WTC11 (cell line): ENCODE measurements around the gene GAB2. TPM values are rescaled to one million over a fixed set of nuclear protein-coding genes. Genes with fewer than 3 reads are reported as not detected.

Experiments used
- ATAC-seq: fragments of 200-7000 bp; cut with Tn5 transposase; 2 replicates; pipeline ENCODE4 v1.10.0; 2021; ENCODE audit warnings: mild to moderate bottlenecking, moderate library complexity
- CTCF ChIA-PET: fragments of 300-600 bp; sonication (Branson Sonifier 250); formaldehyde crosslinking; loops from one replicate; lab custom pipeline; 2021; ENCODE audit warnings: antibody characterized with exemption; lab: Charles Lee
- POLR2A ChIA-PET: fragments of 350-600 bp; sonication (Branson Sonifier 250); formaldehyde crosslinking; loops from one replicate; lab custom pipeline; 2021; ENCODE audit warnings: antibody characterized with exemption; lab: Charles Lee
- DNase-seq: peaks from one replicate; pipeline ENCODE4 v3.0.0; 2021; ENCODE audit warnings: low spot score
- H3K27ac Mint-ChIP-seq: 2 replicates; pipeline ENCODE4 v1.8.0; 2021; ENCODE audit warnings: mixed read lengths
- H3K27me3 Mint-ChIP-seq: 2 replicates; pipeline ENCODE4 v1.8.0; 2021; ENCODE audit warnings: low read depth, mild to moderate bottlenecking, moderate library complexity, mixed read lengths
- H3K36me3 Mint-ChIP-seq: 2 replicates; pipeline ENCODE4 v1.8.0; 2021; ENCODE audit warnings: mixed read lengths
- H3K4me1 Mint-ChIP-seq: 2 replicates; pipeline ENCODE4 v1.8.0; 2022; ENCODE audit warnings: mixed read lengths
- H3K4me3 Mint-ChIP-seq: 2 replicates; pipeline ENCODE4 v1.8.0; 2021; ENCODE audit warnings: mild to moderate bottlenecking, moderate library complexity, mixed read lengths
- H3K9me3 Mint-ChIP-seq: 2 replicates; pipeline ENCODE4 v1.8.0; 2021; ENCODE audit warnings: mixed read lengths
- AR ChIP-seq: fragments of 250-450 bp; sonication (Bioruptor Pico); IDR thresholded peaks from 2 replicates; pipeline ENCODE4 v1.9.0; 2021; ENCODE audit warnings: mild to moderate bottlenecking
- ARID4B ChIP-seq: sonication (generic); formaldehyde crosslinking; IDR thresholded peaks from 2 replicates; pipeline ENCODE4 v1.8.0; 2023; ENCODE audit warnings: missing genetic modification reagents, mild to moderate bottlenecking, borderline replicate concordance
- ATF1 ChIP-seq: sonication (generic); formaldehyde crosslinking; IDR thresholded peaks from 2 replicates; pipeline ENCODE4 v1.8.1; 2023; ENCODE audit warnings: mild to moderate bottlenecking, moderate library complexity, missing genetic modification reagents
- ATF6 ChIP-seq: sonication (generic); formaldehyde crosslinking; IDR thresholded peaks from 2 replicates; pipeline ENCODE4 v1.8.1; 2023; ENCODE audit warnings: mild to moderate bottlenecking, missing genetic modification reagents
- CBFB ChIP-seq: sonication (generic); formaldehyde crosslinking; IDR thresholded peaks from 2 replicates; pipeline ENCODE4 v1.8.1; 2022; ENCODE audit warnings: mild to moderate bottlenecking, low read depth, missing genetic modification reagents
- ELF4 ChIP-seq: sonication (generic); formaldehyde crosslinking; IDR thresholded peaks from 2 replicates; pipeline ENCODE4 v1.8.1; 2022; ENCODE audit warnings: low read depth, mild to moderate bottlenecking, moderate library complexity, missing genetic modification reagents
- EMX1 ChIP-seq: fragments of 250-450 bp; sonication (Bioruptor Pico); IDR thresholded peaks from 2 replicates; pipeline ENCODE4 v1.8.0; 2021; ENCODE audit warnings: mild to moderate bottlenecking
- ETV6 ChIP-seq: sonication (generic); formaldehyde crosslinking; IDR thresholded peaks from 2 replicates; pipeline ENCODE4 v1.8.1; 2022; ENCODE audit warnings: mild to moderate bottlenecking, missing genetic modification reagents
- FOXJ3 ChIP-seq: sonication (generic); formaldehyde crosslinking; IDR thresholded peaks from 2 replicates; pipeline ENCODE4 v1.9.0; 2021; ENCODE audit warnings: missing genetic modification reagents, mild to moderate bottlenecking, borderline replicate concordance
- FOXK1 ChIP-seq: sonication (generic); formaldehyde crosslinking; IDR thresholded peaks from 2 replicates; pipeline ENCODE4 v1.8.0; 2022; ENCODE audit warnings: mild to moderate bottlenecking, moderate library complexity, missing genetic modification reagents
- GABPB1 ChIP-seq: sonication (generic); formaldehyde crosslinking; IDR thresholded peaks from 2 replicates; pipeline ENCODE4 v1.8.1; 2023; ENCODE audit warnings: mild to moderate bottlenecking, missing genetic modification reagents
- GRHL2 ChIP-seq: fragments of 250-450 bp; sonication (Bioruptor Pico); IDR thresholded peaks from 2 replicates; pipeline ENCODE4 v1.8.0; 2022; ENCODE audit warnings: mild to moderate bottlenecking, moderate library complexity; ENCODE audit not compliant: insufficient replicate concordance, severe bottlenecking
- MAX ChIP-seq: sonication (generic); formaldehyde crosslinking; IDR thresholded peaks from 2 replicates; pipeline ENCODE4 v1.8.0; 2022; ENCODE audit warnings: mild to moderate bottlenecking, missing genetic modification reagents
- MXD4 ChIP-seq: fragments of 250-450 bp; sonication (Bioruptor Pico); IDR thresholded peaks from 2 replicates; pipeline ENCODE4 v1.8.0; 2021; ENCODE audit warnings: mild to moderate bottlenecking, moderate library complexity, borderline replicate concordance
- NFATC4 ChIP-seq: fragments of 250-450 bp; sonication (Bioruptor Pico); IDR thresholded peaks from 2 replicates; pipeline ENCODE4 v1.9.0; 2021; ENCODE audit warnings: mild to moderate bottlenecking
- NFE2L1 ChIP-seq: sonication (generic); formaldehyde crosslinking; IDR thresholded peaks from 2 replicates; pipeline ENCODE4 v1.8.1; 2023; ENCODE audit warnings: missing genetic modification reagents
- NR2C2 ChIP-seq: sonication (generic); formaldehyde crosslinking; IDR thresholded peaks from 2 replicates; pipeline ENCODE4 v1.8.0; 2022; ENCODE audit warnings: mild to moderate bottlenecking, missing genetic modification reagents
- OVOL2 ChIP-seq: fragments of 250-450 bp; sonication (Bioruptor Pico); IDR thresholded peaks from 2 replicates; pipeline ENCODE4 v1.9.0; 2021; ENCODE audit warnings: mild to moderate bottlenecking, borderline replicate concordance
- PRDM15 ChIP-seq: sonication (generic); formaldehyde crosslinking; IDR thresholded peaks from 2 replicates; pipeline ENCODE4 v1.8.0; 2022; ENCODE audit warnings: missing genetic modification reagents
- ZNF396 ChIP-seq: fragments of 250-450 bp; sonication (Bioruptor Pico); IDR thresholded peaks from 2 replicates; pipeline ENCODE4 v1.8.0; 2021; ENCODE audit warnings: mild to moderate bottlenecking, moderate library complexity, borderline replicate concordance
- total RNA-seq: library from RNA; stranded (reverse); gene quantifications from 3 replicates; pipeline ENCODE4 v1.2.3, GENCODE V29; 2021

GAB2 gene
- total RNA-seq, 1 experiment from 2014 or later, result 10.6 TPM

GRCh38 chr11:78295991-78296930 is 121.4 kb downstream of the GAB2 start:
- Mint-ChIP-seq H3K4me3 (no peak overlapping the region), H3K27me3 (no peaks in the 10 kb centered on the region), H3K4me1 (no peaks in the 10 kb centered on the region), H3K27ac (no peak overlapping the region), H3K36me3 (no peaks in the 10 kb centered on the region), H3K9me3 (peaks cover 3% of the 10 kb centered on the region; the same call in 1 of the 2 replicates)
- TF ChIP-seq EMX1 (CRISPR knock-in tag), result no peak
- TF ChIP-seq AR (CRISPR knock-in tag), result no peak
- TF ChIP-seq ATF6, result no peak
- no peak for TF ChIP-seq NFATC4 (CRISPR knock-in tag)
- no peak for TF ChIP-seq ZNF396
- no peak for TF ChIP-seq ELF4
- TF ChIP-seq MXD4 (CRISPR knock-in tag), result no peak
- no peak for TF ChIP-seq ETV6 (CRISPR knock-in tag)
- TF ChIP-seq GABPB1, result no peak
- no peak for TF ChIP-seq FOXK1 (CRISPR knock-in tag)
- no peak for TF ChIP-seq MAX (CRISPR knock-in tag)
- TF ChIP-seq FOXJ3 (CRISPR knock-in tag), result no peak
- no peak for TF ChIP-seq NR2C2 (CRISPR knock-in tag)
- no peak for TF ChIP-seq ARID4B (CRISPR knock-in tag)
- TF ChIP-seq OVOL2 (CRISPR knock-in tag), result no peak
- TF ChIP-seq PRDM15, result no peak
- no peak for TF ChIP-seq CBFB (CRISPR knock-in tag)
- TF ChIP-seq GRHL2 (CRISPR knock-in tag), result no peak
- no peak for TF ChIP-seq ATF1
- no peak for TF ChIP-seq NFE2L1 (CRISPR knock-in tag)
- ATAC-seq, result no peak
- CTCF ChIA-PET, result no interaction called here
- peak; percentile 16 for DNase-seq
- POLR2A ChIA-PET, result interaction anchor here (0.8 kb wide), 1 partner anchor 59 kb away, joined by 3 read pairs; no protein-coding TSS in a partner anchor
